HG02938 (cell line): ENCODE data around the gene HIPK3.
"Not testable (repeated sequence)": the region's sequence is repeated elsewhere in the genome, so short reads cannot be mapped to it uniquely, and the experiment has no call there.

Source experiments
- ATAC-seq: cut with Tn5 transposase; IDR thresholded peaks from one replicate; pipeline ENCODE4 v1.9.1; 2021; ENCODE audit warnings: mild to moderate bottlenecking, moderate library complexity; ENCODE audit not compliant: unreplicated experiment

Gene HIPK3

GRCh38 chr11:33258631-33259205, 1.5 kb downstream of the HIPK3 start:
- no peak for ATAC-seq

DNA sequence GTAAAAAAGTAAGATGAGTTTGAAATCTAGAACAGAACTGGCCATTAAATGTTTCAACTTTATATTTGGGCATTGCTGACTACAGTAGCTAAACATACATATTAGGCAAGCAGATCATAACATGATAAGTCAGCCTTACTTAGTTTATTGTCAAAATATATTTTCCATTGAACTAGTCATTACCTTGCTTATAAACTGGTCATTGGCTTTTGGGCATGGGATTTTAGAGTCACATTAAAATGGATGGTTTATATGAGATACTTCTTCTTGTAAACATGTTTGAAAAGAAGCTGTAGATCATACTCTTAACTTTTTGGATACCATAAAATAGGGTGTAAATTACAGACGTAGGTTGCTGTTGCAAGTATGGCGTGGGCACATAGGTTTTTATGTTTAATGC, 2.7 kb downstream of the HIPK3 start:
- ATAC-seq, result no peak

DNA sequence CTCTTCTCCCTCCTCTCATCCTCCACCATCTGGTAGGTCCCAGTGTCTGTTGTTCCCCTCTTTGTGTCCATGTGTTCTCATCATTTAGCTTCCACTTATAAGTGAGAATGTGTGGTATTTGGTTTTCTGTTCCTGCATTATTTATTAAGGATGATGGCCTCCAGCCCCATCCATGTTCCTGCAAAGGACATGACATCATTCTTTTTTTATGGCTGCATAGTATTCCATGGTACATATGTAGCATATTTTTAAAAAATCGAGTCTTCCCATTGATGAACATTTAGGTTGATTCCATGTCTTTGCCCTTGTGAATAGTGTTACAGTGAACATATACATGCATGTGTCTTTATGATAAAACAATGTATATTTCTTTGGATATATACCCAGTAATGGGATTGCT, 4.2 kb downstream of the HIPK3 start:
- ATAC-seq, result not testable (repeated sequence)

GRCh38 chr11:33262011-33262645, 4.9 kb downstream of the HIPK3 start:
- no peak for ATAC-seq

GRCh38 chr11:33263549-33263948, 6.4 kb downstream of the HIPK3 start:
- no peak for ATAC-seq

- no peak for ATAC-seq
These were observed 7.7 kb downstream of the HIPK3 start for GRCh38 chr11:33264926-33265325.

- ATAC-seq, result no peak
These were observed 9.4 kb downstream of the HIPK3 start for GRCh38 chr11:33266393-33267215.

DNA sequence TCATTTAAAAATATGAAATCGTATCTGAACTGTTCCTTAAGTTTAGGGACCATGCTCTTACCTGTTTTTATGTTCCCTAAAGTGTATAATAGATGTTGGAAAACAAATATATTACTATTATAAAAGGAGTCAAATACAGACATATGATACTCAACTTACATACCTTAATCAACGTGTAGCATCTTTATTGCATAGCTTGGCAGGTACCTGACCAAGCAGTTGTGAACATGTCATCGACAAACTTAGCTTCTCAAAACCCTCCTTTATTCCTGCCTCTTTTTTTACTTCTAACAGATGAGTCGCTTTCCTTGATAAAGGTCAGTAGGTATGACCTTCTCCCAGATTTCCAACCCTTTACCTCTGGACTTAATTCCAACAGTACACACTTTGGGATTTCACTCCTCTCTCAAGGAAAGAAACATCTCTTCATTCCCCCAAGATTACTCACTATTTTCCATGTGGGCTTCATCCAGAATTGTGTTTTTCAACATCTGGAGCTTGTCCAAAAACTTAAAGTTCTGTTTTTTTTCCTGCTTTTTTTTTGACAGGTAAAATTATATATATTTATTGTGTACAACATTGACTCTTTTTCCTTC, 11.9 kb downstream of the HIPK3 start:
- ATAC-seq, result no peak

DNA sequence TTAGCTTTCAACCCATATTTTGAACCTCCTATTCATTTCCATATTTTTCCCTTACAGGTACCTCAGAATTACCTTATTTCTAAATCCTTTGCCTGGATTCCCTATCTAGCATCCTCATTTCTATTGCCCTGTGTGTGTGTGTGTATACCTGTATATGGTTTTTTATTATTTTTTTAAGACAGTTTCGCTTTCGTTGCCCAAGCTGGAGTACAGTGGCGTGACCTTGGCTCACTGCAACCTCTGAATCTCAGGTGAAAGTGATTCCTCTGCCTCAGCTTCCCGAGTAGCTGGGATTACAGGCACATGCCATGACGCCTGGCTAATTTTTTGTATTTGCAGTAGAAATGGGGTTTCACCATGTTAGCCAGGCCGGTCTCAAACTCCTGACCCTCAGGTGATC, 12.6 kb downstream of the HIPK3 start:
- ATAC-seq, result no peak

- ATAC-seq, result no peak
These were observed 13.9 kb downstream of the HIPK3 start for GRCh38 chr11:33271059-33271458.

DNA sequence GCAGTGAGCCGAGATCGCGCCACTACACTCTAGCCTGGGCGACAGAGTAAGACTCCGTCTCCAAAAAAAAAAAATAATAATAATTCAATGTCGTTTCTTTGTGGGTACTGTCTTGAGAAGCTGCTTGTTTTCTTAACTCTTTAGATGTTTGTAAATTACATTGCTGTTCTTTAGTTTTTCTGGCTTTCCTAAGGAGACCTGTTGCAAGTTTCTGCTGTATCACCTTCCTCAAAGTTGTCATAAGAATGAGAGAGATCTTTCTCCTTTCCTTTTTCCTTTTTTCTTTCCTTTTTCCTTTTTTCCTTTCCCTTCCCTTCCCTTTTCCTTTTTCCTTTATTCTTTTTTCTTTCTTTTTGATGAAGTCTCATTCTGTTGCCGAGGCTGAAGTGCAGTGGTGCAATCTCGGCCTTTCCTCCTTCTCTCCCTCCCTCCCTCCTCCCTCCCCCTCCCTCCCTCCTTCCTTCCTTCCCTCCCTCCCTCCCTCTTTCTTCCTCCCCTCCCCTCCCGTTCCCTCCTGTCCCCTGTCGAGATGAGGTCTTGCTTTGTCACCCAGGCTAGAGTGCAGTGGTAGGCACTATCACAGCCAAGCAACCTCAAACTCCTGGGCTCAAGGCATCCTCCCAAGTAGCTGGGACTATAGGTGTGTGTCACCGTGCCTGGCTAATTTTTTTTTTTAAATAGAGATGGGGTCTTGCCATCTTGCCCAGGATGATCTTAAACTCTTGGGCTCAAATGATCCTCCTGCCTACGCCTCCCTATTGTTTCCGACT, 15.3 kb downstream of the HIPK3 start:
- ATAC-seq, result no peak

DNA sequence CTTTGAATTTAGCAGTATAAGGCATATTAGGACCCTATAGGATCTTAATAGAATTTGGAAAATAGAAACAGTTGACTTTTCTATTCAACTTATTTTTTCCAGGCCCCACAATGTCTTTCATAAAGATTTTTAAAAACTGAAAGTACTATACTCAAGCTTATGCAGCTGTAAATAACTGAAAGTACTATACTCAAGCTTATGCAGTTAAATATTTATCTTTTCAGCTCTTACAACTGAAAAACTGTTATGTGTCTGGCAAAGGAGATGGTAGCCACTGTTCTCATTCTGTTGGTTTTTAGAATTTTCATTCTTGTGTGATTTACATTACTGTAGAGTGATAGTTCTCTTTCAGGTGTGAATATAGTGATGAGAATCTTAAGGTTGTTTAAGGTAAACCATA, 16.5 kb downstream of the HIPK3 start:
- peak; percentile 51 for ATAC-seq

- ATAC-seq, result no peak
These were observed 23.2 kb downstream of the HIPK3 start for GRCh38 chr11:33280411-33280810.

- ATAC-seq, result no peak
These were observed 24.6 kb downstream of the HIPK3 start for GRCh38 chr11:33281758-33282157.

DNA sequence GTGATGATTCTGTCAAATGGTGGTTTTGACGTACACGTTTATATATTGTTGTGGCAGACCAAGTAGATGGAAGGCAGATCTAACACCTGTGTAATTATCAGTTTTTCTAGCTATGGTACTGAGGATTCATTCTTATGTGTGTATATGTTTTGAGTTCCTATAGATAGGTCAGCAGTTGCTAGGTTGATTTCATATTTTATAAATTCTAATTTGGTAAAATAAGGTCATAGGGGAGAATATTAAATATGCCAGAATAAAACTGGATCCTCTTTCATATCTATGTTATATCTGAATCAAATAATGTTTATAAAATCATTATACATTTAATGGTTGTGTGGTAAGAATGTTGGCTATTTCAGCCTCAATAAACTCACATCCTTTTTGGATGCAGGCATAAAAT, 27.6 kb downstream of the HIPK3 start:
- ATAC-seq, result no peak

DNA sequence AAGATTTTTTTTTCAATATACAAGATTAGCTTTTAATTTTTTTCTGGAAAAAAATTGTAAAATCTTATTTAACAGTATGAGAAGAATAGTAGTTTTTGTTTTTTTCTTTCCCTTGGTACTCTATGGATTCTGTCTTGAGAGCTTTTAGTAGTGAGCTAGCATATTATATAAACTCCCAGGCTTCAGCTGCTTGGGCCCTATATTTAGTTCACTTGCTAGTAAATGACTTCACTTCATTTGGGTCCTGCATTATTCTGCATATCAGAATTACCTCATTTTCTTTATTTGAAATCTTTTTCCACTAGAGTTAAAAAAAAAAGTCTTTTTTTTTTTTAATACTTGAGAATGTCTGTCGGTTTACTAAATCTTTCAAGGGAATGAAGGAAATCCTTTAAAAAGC, 33.1 kb downstream of the HIPK3 start:
- no peak for ATAC-seq

DNA sequence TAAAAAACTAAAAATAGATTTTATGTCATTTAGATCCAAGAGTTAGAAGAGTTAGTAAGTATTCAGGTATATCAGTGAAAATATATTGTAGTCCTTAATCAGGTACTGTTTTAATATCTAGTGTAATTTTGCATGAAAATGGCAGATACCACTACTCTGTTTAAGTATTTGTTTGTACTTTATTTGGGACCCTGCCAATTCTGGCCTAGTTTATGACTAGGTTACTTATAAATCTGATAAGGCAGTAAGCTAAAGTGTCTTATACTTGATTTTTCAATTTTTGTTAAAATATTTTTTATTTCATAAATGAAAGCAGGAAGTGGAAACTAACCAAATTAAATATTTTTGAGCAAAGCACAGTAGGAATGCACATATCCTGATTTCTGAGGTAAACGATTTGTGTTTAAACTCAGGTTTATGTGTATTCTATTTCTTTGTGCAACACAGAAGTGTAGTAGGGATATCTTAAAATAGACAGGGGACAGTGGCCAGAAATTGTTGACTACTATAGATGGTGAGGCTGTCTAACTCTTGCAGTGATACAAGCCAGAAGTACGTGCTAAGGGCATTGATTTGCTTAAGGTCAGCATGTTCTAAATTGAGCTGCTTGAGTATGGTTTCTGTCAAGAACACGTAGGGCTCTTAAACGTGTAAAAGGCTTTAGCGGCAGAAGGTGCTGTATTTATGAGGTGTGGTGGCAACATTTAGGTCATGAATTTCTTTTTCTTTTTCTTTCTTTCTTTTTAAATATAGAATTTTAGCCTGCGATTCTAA, 34.0 kb downstream of the HIPK3 start:
- peak; percentile 93 for ATAC-seq

GRCh38 chr11:33292311-33292710, 35.1 kb downstream of the HIPK3 start:
- ATAC-seq, result no peak

- no peak for ATAC-seq
These were observed 37.0 kb downstream of the HIPK3 start for GRCh38 chr11:33294224-33294623.

- no peak for ATAC-seq
These were observed 37.6 kb downstream of the HIPK3 start for GRCh38 chr11:33294797-33295196.
